ENCODE measurements around the gene GGT6. TPM values are rescaled to one million over a fixed set of nuclear protein-coding genes. Genes with fewer than 3 reads are reported as not detected.

The GGT6 gene
- total RNA-seq, 1 donor from 2014 or later: not detected

GRCh38 chr17:4540224-4540651, 20.1 kb downstream of the GGT6 start:
- DNase-seq (ENCODE audit: low read depth): no peak

GRCh38 chr17:4539576-4540223, 20.7 kb downstream of the GGT6 start:
- DNase-seq (ENCODE audit: low read depth): no peak

GRCh38 chr17:4539025-4539424, 21.4 kb downstream of the GGT6 start:
- DNase-seq (ENCODE audit: low read depth): no peak

- no peak for DNase-seq (ENCODE audit: low read depth)
These were observed 22.0 kb downstream of the GGT6 start for GRCh38 chr17:4538236-4539002.

GRCh38 chr17:4537451-4538235, 22.7 kb downstream of the GGT6 start:
- DNase-seq (ENCODE audit: low read depth): no peak

- DNase-seq (ENCODE audit: low read depth): no peak
These were observed 23.5 kb downstream of the GGT6 start for GRCh38 chr17:4536742-4537411.

- no peak for DNase-seq (ENCODE audit: low read depth)
These were observed 24.1 kb downstream of the GGT6 start for GRCh38 chr17:4536259-4536741.

GRCh38 chr17:4535667-4536258, 24.6 kb downstream of the GGT6 start:
- no peak for DNase-seq (ENCODE audit: low read depth)

- DNase-seq (ENCODE audit: low read depth): no peak
These were observed 25.3 kb downstream of the GGT6 start for GRCh38 chr17:4534928-4535666.

- no peak for DNase-seq (ENCODE audit: low read depth)
These were observed 25.9 kb downstream of the GGT6 start for GRCh38 chr17:4534515-4534914.

GRCh38 chr17:4533523-4534504, 26.6 kb downstream of the GGT6 start:
- no peak for DNase-seq (ENCODE audit: low read depth)

GRCh38 chr17:4532860-4533522, 27.4 kb downstream of the GGT6 start:
- no peak for DNase-seq (ENCODE audit: low read depth)

- no peak for DNase-seq (ENCODE audit: low read depth)
These were observed 28.2 kb downstream of the GGT6 start for GRCh38 chr17:4531988-4532736.

GRCh38 chr17:4530799-4531730, 29.3 kb downstream of the GGT6 start:
- no peak for DNase-seq (ENCODE audit: low read depth)

GRCh38 chr17:4529533-4530152, 30.7 kb downstream of the GGT6 start:
- no peak for DNase-seq (ENCODE audit: low read depth)

GRCh38 chr17:4527566-4528125, 32.7 kb downstream of the GGT6 start:
- no peak for DNase-seq (ENCODE audit: low read depth)

All from myocyte (in vitro differentiated cells).